Left forelimb (tissue), 1 donor: ENCODE data around the gene PDE2A.

Experiments
- DNase-seq: peaks from one replicate; pipeline ENCODE4 v3.0.0-alpha.2; 2018; ENCODE audit warnings: low spot score

The PDE2A gene

DNA sequence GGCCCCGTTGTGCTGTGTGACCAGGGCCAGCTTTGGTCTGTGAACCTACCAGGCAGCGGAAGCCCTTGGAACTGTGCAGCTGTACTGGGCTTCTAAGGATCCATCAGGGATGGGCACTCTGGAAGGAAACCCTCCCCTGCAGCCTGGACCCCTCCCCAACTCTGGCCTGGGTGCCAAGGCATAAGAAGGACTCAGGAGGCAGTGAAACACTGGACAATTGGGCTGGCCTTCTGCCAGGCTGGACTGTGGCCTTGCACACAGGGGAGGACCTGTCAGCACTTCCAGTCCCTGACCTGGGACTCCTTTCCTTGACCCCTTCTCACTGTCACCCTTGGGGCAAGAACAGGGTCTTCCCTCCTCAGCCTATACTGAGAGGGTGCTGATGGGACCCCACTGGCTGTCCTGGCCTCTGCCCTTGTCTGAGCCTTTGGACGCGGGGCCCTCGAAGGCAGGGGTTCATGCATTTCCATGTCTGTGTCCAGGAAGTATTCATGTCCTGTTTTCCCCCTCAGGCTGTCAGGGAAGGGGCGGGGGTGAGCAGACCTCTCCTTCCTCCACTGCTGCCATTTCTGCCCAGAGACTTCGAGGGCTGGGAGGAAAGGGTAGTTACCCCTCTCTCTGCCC is 39.6 kb downstream of the PDE2A start:
- DNase-seq = no peak

DNA sequence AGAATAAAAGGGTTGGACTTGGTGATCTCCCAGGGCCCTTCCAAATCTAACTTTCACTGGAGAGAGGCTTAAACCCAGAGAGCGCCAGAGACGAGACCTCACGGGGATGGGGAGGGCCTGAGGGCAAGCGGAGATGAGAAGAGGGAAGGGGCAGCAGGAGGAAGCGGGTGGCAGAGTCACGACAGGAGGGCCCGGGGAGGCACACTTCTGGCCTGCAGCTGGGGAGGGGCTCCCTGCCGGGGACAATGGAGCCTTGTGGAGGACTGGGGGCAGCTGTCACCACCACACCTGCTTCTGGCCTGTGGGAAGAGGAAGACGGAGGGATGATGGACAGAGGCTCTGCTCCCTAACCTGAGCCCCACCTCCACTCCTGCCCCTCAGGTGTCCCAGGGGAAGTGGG is 40.2 kb downstream of the PDE2A start:
- DNase-seq = no peak

DNA sequence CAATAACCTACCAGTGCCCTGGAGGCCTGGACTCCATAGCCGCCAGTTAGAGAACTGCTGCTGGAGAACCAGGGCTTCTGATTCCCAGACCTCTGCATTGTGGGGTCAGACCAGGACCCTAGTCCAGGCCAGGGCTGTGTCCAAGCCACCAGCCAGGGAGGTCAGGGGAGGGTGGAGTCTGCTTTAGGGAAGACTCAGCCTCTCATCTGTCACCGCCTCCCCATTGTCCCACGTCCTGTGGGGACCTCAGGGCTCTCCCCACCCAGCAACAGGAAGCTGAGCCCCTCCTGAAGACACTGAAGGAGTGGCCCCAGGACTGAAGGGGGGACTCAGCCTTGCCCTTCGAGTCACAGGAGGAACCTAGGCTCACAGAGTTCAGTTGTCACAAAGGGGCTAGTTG is 41.2 kb downstream of the PDE2A start:
- DNase-seq = no peak

GRCh38 chr11:72631806-72632731 is 42.2 kb downstream of the PDE2A start:
- peak; percentile 76 for DNase-seq

GRCh38 chr11:72630104-72630852 is 43.9 kb downstream of the PDE2A start:
- DNase-seq = no peak

DNA sequence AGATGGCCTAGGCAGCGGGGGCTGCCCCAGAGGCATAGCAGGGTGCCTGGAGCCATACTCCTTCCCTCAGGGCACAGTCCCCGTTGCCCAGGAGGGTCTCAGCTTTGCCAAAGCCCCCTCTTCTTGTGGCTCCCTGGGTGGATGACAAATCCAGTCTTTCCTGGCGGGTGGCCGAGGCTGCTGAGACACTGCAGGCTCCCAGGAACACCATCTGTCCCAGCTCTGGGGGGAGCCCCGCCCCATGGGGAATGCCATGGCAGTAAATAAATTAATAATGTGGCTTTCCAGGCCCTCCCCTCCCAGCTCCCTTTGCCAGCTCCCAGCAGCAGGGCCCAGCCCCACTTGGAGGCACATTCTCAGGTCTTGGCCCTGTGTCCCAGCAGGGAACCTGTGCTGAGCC is 45.0 kb downstream of the PDE2A start:
- DNase-seq = no peak

DNA sequence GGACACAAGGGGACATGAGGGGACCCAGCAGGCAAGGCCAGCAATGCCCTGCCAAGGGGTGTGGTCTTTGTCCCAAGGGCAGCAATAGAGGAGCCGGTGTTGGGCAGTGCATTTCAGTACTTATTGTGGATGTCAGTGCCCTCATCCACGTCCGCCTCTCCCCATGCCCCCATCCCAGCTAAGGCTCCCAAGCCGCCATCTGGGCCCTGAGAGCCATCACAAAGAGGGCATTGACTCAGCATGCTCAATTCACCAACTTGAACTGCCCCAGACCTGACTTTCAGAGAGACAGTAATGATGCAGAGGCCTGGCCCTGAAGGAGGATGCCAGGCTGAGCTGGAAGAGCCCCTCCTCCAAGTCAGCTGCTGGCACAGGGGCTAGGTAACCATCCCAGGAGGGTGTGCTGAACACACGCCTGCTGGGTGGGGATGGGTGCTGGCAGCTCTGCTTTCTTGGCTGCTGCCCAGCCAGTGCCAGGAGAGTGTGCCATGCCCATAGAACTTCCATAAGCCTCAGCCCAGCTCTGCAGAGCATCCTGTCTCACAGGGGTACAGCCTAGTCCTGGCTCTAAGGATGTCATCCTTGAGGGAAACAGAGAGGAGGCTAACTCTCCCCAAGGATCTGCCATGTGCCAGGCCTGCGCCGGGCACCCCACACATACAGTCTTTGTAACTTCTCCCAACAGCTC is 46.5 kb downstream of the PDE2A start:
- DNase-seq = no peak

DNA sequence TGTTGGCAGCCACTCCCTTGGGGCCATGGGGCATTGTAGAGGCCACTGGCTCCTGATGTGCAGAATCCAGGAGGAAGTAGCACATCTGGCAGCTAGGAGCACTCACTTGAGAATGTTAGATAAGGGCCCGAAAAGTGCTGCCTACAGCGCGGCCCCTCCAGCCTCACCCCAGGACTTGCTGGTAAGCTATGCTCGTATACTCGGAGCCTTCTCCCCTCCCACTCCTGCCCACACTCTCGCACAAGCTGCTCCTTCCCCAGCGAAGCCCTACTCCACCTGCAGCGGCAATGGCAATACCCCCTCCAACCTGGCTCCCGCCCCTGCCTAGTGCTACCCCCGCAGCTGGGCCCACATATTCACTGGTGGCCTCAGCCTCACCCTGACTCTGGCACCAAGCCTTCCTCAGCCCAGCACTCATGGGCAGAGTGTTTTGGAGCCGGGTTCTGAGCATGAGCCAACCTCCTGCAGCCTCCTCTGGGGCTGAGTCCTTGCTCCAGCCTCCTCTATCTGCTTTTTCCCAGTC is 47.7 kb downstream of the PDE2A start:
- DNase-seq = no peak

- DNase-seq = no peak
Observed at GRCh38 chr11:72625691-72626413, 48.4 kb downstream of the PDE2A start.

DNA sequence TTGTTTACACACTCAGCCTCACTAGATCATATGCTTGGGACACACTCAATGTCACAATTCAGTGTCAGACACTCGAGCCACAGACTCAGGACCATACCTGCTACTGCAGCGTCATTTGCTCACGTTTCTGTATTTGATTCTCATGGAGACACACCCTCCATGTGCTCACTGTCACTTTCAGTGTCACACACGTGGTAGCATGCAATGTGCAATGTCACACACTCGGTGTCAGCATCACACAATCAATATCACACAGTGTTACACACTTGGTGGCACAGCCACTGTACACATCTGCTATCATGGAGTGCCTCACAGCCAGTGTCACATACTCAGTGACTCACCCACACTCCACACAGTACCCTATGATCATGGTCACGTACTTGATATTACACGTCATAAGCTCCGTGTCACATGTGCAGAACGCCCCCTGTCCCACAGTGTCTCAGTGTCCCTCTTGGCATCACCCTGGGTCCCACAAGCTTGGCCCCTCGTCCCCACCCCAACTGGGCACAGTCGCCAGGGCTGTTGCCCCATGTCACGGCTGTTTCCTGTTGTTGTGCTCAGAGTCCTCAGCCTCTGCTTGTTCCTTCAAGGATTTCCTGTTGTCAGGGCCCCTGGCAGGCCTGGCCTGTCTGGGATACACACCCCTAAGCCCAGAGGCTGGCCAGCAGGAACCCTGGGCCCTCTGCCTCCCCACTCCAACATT is 49.6 kb downstream of the PDE2A start:
- DNase-seq = no peak

DNA sequence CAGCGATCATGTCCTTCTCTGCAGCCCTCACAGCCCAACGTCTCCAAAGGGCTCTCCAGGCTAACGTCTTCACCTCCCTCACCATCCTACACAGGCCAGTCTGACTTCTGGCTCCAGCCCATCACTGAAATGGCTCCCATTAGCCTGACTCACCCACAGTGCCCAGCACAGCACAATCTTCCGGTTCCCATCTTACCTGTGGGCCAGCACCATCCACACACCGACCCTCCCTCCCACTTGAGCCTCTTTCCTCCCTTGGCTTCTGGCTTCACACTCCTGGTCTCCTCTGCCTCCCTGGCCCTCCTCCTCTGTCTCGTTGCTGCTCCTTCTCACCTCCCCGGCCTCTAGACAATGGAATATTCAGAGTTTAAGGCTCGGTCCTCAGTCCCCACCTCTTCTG is 51.2 kb downstream of the PDE2A start:
- no peak for DNase-seq

DNA sequence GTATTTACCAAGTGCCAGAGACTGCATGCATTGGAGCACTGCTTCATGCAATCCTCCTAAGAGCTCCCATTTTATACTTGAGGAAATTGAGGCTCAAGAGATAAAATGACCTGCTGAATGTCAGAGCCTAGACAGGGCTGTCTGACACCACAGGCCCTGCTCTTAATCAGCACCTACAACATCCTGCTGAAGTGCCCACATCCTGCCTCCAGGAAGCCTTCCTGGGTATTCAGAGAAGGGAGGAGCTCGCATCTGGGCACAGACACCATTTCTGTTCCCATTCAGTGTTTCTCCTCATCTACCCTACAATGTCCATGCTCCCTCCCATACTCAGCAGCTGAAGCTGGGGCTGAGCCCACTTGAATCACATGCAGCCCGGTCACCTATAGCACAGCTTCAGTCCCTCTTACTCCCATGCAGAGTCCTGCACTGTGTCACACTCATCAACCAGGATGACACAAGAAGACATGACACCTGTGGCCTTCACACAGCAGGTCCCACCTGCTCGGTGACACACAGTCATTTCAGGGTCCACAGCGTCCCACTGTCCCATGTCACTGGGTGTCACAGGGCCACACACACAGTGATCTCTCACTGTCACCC is 53.1 kb downstream of the PDE2A start:
- DNase-seq = no peak

DNA sequence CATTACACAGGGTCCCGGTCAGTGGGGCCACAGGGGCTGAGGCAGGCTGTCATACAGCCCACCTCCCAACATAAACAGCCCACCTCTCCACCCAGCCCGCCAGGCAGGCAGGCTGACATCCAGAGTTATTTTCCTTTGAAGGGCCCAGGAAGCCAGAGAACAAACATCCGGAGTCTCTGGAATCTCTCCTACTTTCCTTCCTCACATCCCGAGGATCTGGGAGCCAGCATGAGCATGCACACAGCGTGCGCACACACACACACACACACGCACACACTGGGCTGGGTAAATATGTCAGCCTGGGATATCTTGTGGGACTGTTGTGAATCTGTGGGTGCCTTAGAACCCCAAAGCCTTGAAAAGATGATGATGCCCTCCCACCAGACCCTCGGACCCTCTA is 55.4 kb downstream of the PDE2A start:
- DNase-seq = no peak

DNA sequence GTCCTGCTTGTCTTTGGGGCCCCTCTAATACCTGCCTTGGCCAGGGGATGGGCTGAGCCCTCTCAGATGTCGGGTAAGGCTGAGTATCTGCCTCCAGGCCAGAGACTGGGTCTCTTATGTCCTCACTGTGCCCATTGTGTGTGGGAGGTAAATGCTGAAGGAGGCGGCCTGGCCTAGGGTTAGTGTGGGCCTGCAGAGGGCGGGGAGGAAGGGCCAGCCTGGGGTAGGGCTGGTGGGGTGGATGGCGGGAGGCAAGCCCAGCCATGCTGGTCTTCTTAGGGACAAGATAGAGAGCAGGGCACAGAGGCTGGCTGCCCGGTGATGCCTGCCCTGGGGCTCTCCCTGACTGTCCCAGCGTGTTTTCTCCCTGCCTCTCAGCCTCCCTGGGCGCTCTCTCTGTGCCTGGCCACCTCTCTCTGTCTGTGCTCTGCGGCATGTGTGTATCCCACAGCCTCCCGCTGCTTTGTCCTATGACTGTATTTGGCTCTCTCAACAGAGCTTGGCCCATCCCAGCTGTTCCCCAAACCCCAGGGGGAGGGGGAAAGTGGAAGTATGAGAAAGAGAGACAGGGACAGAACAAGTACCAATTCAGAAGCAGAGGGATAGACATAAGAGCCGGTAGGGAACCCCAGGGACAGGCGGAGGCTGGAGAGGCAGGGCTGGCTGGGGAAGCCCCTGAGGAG is 57.0 kb downstream of the PDE2A start:
- DNase-seq = no peak

- DNase-seq = no peak
Observed at GRCh38 chr11:72616655-72617054, 57.6 kb downstream of the PDE2A start.

- no peak for DNase-seq
Observed at GRCh38 chr11:72615329-72615728, 58.9 kb downstream of the PDE2A start.

DNA sequence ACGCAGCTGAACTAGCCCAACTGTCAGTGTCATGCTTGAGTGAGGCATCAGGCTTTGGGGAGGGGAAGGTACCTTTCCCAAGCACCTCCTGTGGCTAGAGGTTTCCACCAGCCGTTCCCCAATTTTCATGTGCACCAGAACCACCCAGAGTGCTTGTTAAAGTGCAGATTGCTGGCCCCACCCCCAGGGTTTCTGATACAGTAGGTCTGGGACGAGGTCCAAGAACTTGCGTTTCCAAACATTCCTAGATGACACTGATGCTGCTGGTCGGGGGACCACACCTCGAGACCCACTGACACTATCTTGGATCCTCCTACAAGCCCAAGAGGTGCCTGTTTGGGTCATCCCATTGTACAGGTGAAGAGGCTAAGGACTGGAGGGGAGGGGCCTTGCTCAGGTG is 59.8 kb downstream of the PDE2A start:
- DNase-seq = no peak

DNA sequence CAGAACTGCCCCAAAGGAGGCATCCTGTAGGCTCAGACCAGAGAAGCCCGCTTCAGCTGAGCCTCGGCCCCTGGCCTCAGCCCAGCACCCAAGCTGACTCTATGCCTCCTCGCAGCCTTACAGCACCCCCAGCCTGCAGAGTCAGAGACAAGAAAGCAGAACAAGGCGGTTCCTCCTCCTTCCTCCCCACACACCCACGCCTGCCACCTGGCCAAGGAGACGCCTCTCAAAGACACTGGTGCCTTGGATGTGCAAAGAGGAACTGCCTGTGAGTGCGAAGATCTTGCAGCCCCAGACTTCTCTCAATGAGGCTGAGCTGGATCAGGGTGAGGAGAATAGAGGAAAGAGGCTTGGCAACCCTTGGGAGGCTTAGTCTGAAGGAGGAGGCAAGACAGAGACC is 60.2 kb downstream of the PDE2A start:
- DNase-seq = no peak

- no peak for DNase-seq
Observed at GRCh38 chr11:72613450-72613849, 60.8 kb downstream of the PDE2A start.

DNA sequence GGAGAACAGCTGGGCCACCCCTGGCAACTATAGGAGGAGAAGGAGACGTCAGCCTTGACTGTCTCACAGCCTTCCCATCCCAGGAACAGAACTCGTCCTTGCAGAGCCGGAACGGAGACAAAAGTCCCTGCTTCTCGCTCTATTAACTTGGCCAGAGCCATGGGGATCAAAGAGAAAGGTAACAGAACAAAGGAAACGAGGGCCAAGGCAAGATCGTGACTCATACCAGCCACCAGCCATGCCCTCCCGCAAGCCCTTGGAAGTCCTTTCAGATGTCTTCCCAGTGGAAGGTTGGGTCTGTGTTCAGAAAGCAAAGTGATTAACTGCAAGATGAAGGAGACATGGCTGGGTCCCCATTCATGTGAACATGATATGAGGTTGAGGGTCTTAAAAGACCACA is 64.7 kb downstream of the PDE2A start:
- no peak for DNase-seq
